Measurements from ENCODE around the gene ETV7.

ETV7 gene

GRCh38 chr6:36399970-36400369 lies 12.5 kb upstream of the ETV7 start:
- H3K9ac ChIP-seq (ENCODE audit: low read length): no peak overlapping the region
- no peak overlapping the region for H3K23ac ChIP-seq (ENCODE audit: low read length)
- no peaks in the 10 kb centered on the region for H3K36me3 ChIP-seq (ENCODE audit: control insufficient read depth, insufficient read depth, low read length)
- no peak overlapping the region for H3K4ac ChIP-seq (ENCODE audit: low read depth, low read length)
- no peak overlapping the region for H2AK5ac ChIP-seq (ENCODE audit: low read length)
- no peak overlapping the region for H3K56ac ChIP-seq (ENCODE audit: low read length)
- no peak overlapping the region for H2BK120ac ChIP-seq (ENCODE audit: low read depth, low read length)
- H4K5ac ChIP-seq (ENCODE audit: low read length): no peak overlapping the region
- H3K18ac ChIP-seq (ENCODE audit: low read length): no peak overlapping the region
- H2BK5ac ChIP-seq (ENCODE audit: low read length): no peak overlapping the region
- H3K27me3 ChIP-seq (ENCODE audit: insufficient read depth, low read length, poor library complexity): no peaks in the 10 kb centered on the region
- no peak overlapping the region for H3K27ac ChIP-seq (ENCODE audit: low read depth, low read length)
- no CpG with 5 or more reads among the region's 1 CpG for WGBS (ENCODE audit: extremely low coverage, insufficient coverage, low lambda C conversion rate)
- H3K79me1 ChIP-seq (ENCODE audit: low read length): no peaks in the 10 kb centered on the region
- no peak for DNase-seq
- no peak overlapping the region for H2BK15ac ChIP-seq (replicated peaks; ENCODE audit: low read depth)
- H3K4me3 ChIP-seq (ENCODE audit: low read length): no peak overlapping the region
- no peak overlapping the region for H3K4me2 ChIP-seq (ENCODE audit: low read length)
- H4K8ac ChIP-seq (ENCODE audit: low read depth, low read length): no peak overlapping the region
- no peaks in the 10 kb centered on the region for H3K4me1 ChIP-seq (ENCODE audit: control insufficient read depth, low read depth, low read length)
- H3K79me2 ChIP-seq (ENCODE audit: control insufficient read depth, insufficient read depth, low read length): no peaks in the 10 kb centered on the region

- Histone ChIP-seq H3K4ac (ENCODE audit: low read depth, low read length) (no peak overlapping the region), H2BK15ac (replicated peaks; ENCODE audit: low read depth) (no peak overlapping the region), H2BK120ac (ENCODE audit: low read depth, low read length) (no peak overlapping the region), H3K79me1 (ENCODE audit: low read length) (no peaks in the 10 kb centered on the region), H3K4me3 (ENCODE audit: low read length) (no peak overlapping the region), H2AK5ac (ENCODE audit: low read length) (no peak overlapping the region), H4K5ac (ENCODE audit: low read length) (no peak overlapping the region), H3K23ac (ENCODE audit: low read length) (no peak overlapping the region), H2BK5ac (ENCODE audit: low read length) (no peak overlapping the region), H4K8ac (ENCODE audit: low read depth, low read length) (no peak overlapping the region), H3K36me3 (ENCODE audit: control insufficient read depth, insufficient read depth, low read length) (no peaks in the 10 kb centered on the region), H3K18ac (ENCODE audit: low read length) (no peak overlapping the region), H3K56ac (ENCODE audit: low read length) (no peak overlapping the region), H3K27me3 (ENCODE audit: insufficient read depth, low read length, poor library complexity) (peaks cover 8% of the 10 kb centered on the region), H3K27ac (ENCODE audit: low read depth, low read length) (no peak overlapping the region), H3K4me2 (ENCODE audit: low read length) (no peak overlapping the region), H3K79me2 (ENCODE audit: control insufficient read depth, insufficient read depth, low read length) (no peaks in the 10 kb centered on the region), H3K9ac (ENCODE audit: low read length) (no peak overlapping the region), H3K4me1 (ENCODE audit: control insufficient read depth, low read depth, low read length) (no peaks in the 10 kb centered on the region)
- no CpG with 5 or more reads among the region's 5 CpGs for WGBS (ENCODE audit: extremely low coverage, insufficient coverage, low lambda C conversion rate)
- DNase-seq: no peak
These were observed 5.2 kb upstream of the ETV7 start for GRCh38 chr6:36392621-36393020.

GRCh38 chr6:36389353-36389752 lies 1.9 kb upstream of the ETV7 start:
- Histone ChIP-seq H4K5ac (ENCODE audit: low read length) (no peak overlapping the region), H3K36me3 (ENCODE audit: control insufficient read depth, insufficient read depth, low read length) (no peaks in the 10 kb centered on the region), H3K18ac (ENCODE audit: low read length) (no peak overlapping the region), H3K27ac (ENCODE audit: low read depth, low read length) (no peak overlapping the region), H2BK5ac (ENCODE audit: low read length) (no peak overlapping the region), H3K79me2 (ENCODE audit: control insufficient read depth, insufficient read depth, low read length) (no peaks in the 10 kb centered on the region), H3K4me2 (ENCODE audit: low read length) (no peak overlapping the region), H3K4me3 (ENCODE audit: low read length) (no peak overlapping the region), H2BK15ac (replicated peaks; ENCODE audit: low read depth) (no peak overlapping the region), H2BK120ac (ENCODE audit: low read depth, low read length) (no peak overlapping the region), H3K9ac (ENCODE audit: low read length) (no peak overlapping the region), H4K8ac (ENCODE audit: low read depth, low read length) (no peak overlapping the region), H3K56ac (ENCODE audit: low read length) (no peak overlapping the region), H3K4ac (ENCODE audit: low read depth, low read length) (no peak overlapping the region), H3K27me3 (ENCODE audit: insufficient read depth, low read length, poor library complexity) (peaks cover 30% of the 10 kb centered on the region), H3K79me1 (ENCODE audit: low read length) (no peaks in the 10 kb centered on the region), H2AK5ac (ENCODE audit: low read length) (no peak overlapping the region), H3K4me1 (ENCODE audit: control insufficient read depth, low read depth, low read length) (no peaks in the 10 kb centered on the region), H3K23ac (ENCODE audit: low read length) (no peak overlapping the region)
- no peak for DNase-seq

GRCh38 chr6:36386495-36387439 lies 702 bp downstream of the ETV7 start:
- no peak overlapping the region for H3K4me3 ChIP-seq (ENCODE audit: low read length)
- H3K79me2 ChIP-seq (ENCODE audit: control insufficient read depth, insufficient read depth, low read length): no peaks in the 10 kb centered on the region
- no peak overlapping the region for H2BK5ac ChIP-seq (ENCODE audit: low read length)
- peak overlapping the region; percentile 37 for H3K23ac ChIP-seq (ENCODE audit: low read length)
- no peak overlapping the region for H4K8ac ChIP-seq (ENCODE audit: low read depth, low read length)
- no peaks in the 10 kb centered on the region for H3K4me1 ChIP-seq (ENCODE audit: control insufficient read depth, low read depth, low read length)
- peak overlapping the region; percentile 69 for H3K4me2 ChIP-seq (ENCODE audit: low read length)
- no peak overlapping the region for H2BK15ac ChIP-seq (replicated peaks; ENCODE audit: low read depth)
- no peak overlapping the region for H4K5ac ChIP-seq (ENCODE audit: low read length)
- H3K27me3 ChIP-seq (ENCODE audit: insufficient read depth, low read length, poor library complexity): peaks cover 30% of the 10 kb centered on the region
- no peak overlapping the region for H3K18ac ChIP-seq (ENCODE audit: low read length)
- H3K36me3 ChIP-seq (ENCODE audit: control insufficient read depth, insufficient read depth, low read length): no peaks in the 10 kb centered on the region
- no CpG with 5 or more reads among the region's 33 CpGs for WGBS (ENCODE audit: extremely low coverage, insufficient coverage, low lambda C conversion rate)
- H3K56ac ChIP-seq (ENCODE audit: low read length): peak overlapping the region; percentile 27
- no peak overlapping the region for H2BK120ac ChIP-seq (ENCODE audit: low read depth, low read length)
- H3K79me1 ChIP-seq (ENCODE audit: low read length): no peaks in the 10 kb centered on the region
- H3K4ac ChIP-seq (ENCODE audit: low read depth, low read length): no peak overlapping the region
- peak overlapping the region; percentile 4 for H3K9ac ChIP-seq (ENCODE audit: low read length)
- no peak overlapping the region for H2AK5ac ChIP-seq (ENCODE audit: low read length)
- DNase-seq: peak; percentile 56
- H3K27ac ChIP-seq (ENCODE audit: low read depth, low read length): no peak overlapping the region

- no peak overlapping the region for H2BK15ac ChIP-seq (replicated peaks; ENCODE audit: low read depth)
- H2BK5ac ChIP-seq (ENCODE audit: low read length): no peak overlapping the region
- H2BK120ac ChIP-seq (ENCODE audit: low read depth, low read length): no peak overlapping the region
- no peak overlapping the region for H4K8ac ChIP-seq (ENCODE audit: low read depth, low read length)
- H3K9ac ChIP-seq (ENCODE audit: low read length): no peak overlapping the region
- no peak overlapping the region for H3K4ac ChIP-seq (ENCODE audit: low read depth, low read length)
- H3K27ac ChIP-seq (ENCODE audit: low read depth, low read length): no peak overlapping the region
- H3K27me3 ChIP-seq (ENCODE audit: insufficient read depth, low read length, poor library complexity): peaks cover 30% of the 10 kb centered on the region
- no peak overlapping the region for H3K4me3 ChIP-seq (ENCODE audit: low read length)
- H3K4me1 ChIP-seq (ENCODE audit: control insufficient read depth, low read depth, low read length): no peaks in the 10 kb centered on the region
- H3K56ac ChIP-seq (ENCODE audit: low read length): no peak overlapping the region
- no peak overlapping the region for H2AK5ac ChIP-seq (ENCODE audit: low read length)
- H3K79me1 ChIP-seq (ENCODE audit: low read length): no peaks in the 10 kb centered on the region
- H3K4me2 ChIP-seq (ENCODE audit: low read length): no peak overlapping the region
- no peaks in the 10 kb centered on the region for H3K79me2 ChIP-seq (ENCODE audit: control insufficient read depth, insufficient read depth, low read length)
- H4K5ac ChIP-seq (ENCODE audit: low read length): no peak overlapping the region
- no peaks in the 10 kb centered on the region for H3K36me3 ChIP-seq (ENCODE audit: control insufficient read depth, insufficient read depth, low read length)
- DNase-seq: no peak
- H3K18ac ChIP-seq (ENCODE audit: low read length): no peak overlapping the region
- no CpG with 5 or more reads among the region's 2 CpGs for WGBS (ENCODE audit: extremely low coverage, insufficient coverage, low lambda C conversion rate)
- no peak overlapping the region for H3K23ac ChIP-seq (ENCODE audit: low read length)
These were observed 3.4 kb downstream of the ETV7 start for GRCh38 chr6:36384095-36384494.

- Histone ChIP-seq H2BK15ac (replicated peaks; ENCODE audit: low read depth) (no peak overlapping the region), H3K56ac (ENCODE audit: low read length) (no peak overlapping the region), H3K4me2 (ENCODE audit: low read length) (no peak overlapping the region), H4K8ac (ENCODE audit: low read depth, low read length) (no peak overlapping the region), H2BK120ac (ENCODE audit: low read depth, low read length) (no peak overlapping the region), H3K23ac (ENCODE audit: low read length) (no peak overlapping the region), H3K79me2 (ENCODE audit: control insufficient read depth, insufficient read depth, low read length) (no peaks in the 10 kb centered on the region), H2AK5ac (ENCODE audit: low read length) (no peak overlapping the region), H3K36me3 (ENCODE audit: control insufficient read depth, insufficient read depth, low read length) (no peaks in the 10 kb centered on the region), H3K4me3 (ENCODE audit: low read length) (no peak overlapping the region), H3K9ac (ENCODE audit: low read length) (no peak overlapping the region), H3K27ac (ENCODE audit: low read depth, low read length) (no peak overlapping the region), H4K5ac (ENCODE audit: low read length) (no peak overlapping the region), H3K79me1 (ENCODE audit: low read length) (no peaks in the 10 kb centered on the region), H3K18ac (ENCODE audit: low read length) (no peak overlapping the region), H3K4me1 (ENCODE audit: control insufficient read depth, low read depth, low read length) (no peaks in the 10 kb centered on the region), H3K4ac (ENCODE audit: low read depth, low read length) (no peak overlapping the region), H3K27me3 (ENCODE audit: insufficient read depth, low read length, poor library complexity) (peaks cover 29% of the 10 kb centered on the region), H2BK5ac (ENCODE audit: low read length) (no peak overlapping the region)
- WGBS (ENCODE audit: extremely low coverage, insufficient coverage, low lambda C conversion rate): no CpG with 5 or more reads among the region's 2 CpGs
- DNase-seq: no peak
These were observed 3.9 kb downstream of the ETV7 start for GRCh38 chr6:36383606-36384005.

Data from mesendoderm (in vitro differentiated cells).